Tibial artery (tissue), 4 donors: ENCODE results near the gene COL15A1.

Experiments
- DNase-seq, 2 donors: peaks; one replicate each; pipeline ENCODE4 v3.0.0-alpha.2; 2019
- H3K27ac ChIP-seq, 2 donors: fragments of 200-600 bp; sonication (generic) in 1 of 2; 1 replicate in 1 of 2; 2 replicates in 1 of 2; pipeline ENCODE4 v1.5.1; 2018 to 2019; ENCODE audit warnings: mild to moderate bottlenecking in 1 of 2
- H3K27me3 ChIP-seq, 2 donors: fragments of 200-600 bp; sonication (generic) in 1 of 2; one replicate each; pipeline versions ENCODE4 v1.5.1 to v1.6.0; 2016 to 2019
- H3K36me3 ChIP-seq, 3 donors: fragments of 200-600 bp; sonication (generic) in 2 of 3; one replicate each; pipeline ENCODE4 v1.5.1; 2016 to 2019; ENCODE audit warnings: mild to moderate bottlenecking in 2 of 3
- H3K4me1 ChIP-seq, 4 donors: fragments of 200-600 bp; sonication (generic) in 2 of 4; 1 replicate in 3 of 4; 2 replicates in 1 of 4; pipeline ENCODE4 v1.5.1; 2016 to 2019
- H3K4me3 ChIP-seq, 2 donors: fragments of 200-600 bp; sonication (generic) in 1 of 2; 1 replicate in 1 of 2; 2 replicates in 1 of 2; pipeline ENCODE4 v1.5.1; 2018 to 2019; ENCODE audit warnings: mild to moderate bottlenecking in 2 of 2
- H3K9me3 ChIP-seq, 3 donors: fragments of 200-600 bp; sonication (generic) in 1 of 3; one replicate each; pipeline ENCODE4 v1.5.1; 2016 to 2019
- CTCF ChIP-seq, 2 experiments: fragments of 200-600 bp in 1 of 2; fragments of 450-650 bp in 1 of 2; IDR thresholded peaks; one replicate each; pipeline ENCODE4 v1.5.1; 2017 to 2019; ENCODE audit warnings: antibody characterized with exemption in 2 of 2, mild to moderate bottlenecking in 1 of 2, moderate library complexity in 1 of 2
- intact Hi-C: fragments of 100-400 bp; cut with DNase I; formaldehyde crosslinking; loops from one replicate; pipeline ENCODE4 v1.15.0; 2023; ENCODE audit warnings: low total_unique reads

Gene COL15A1

DNA sequence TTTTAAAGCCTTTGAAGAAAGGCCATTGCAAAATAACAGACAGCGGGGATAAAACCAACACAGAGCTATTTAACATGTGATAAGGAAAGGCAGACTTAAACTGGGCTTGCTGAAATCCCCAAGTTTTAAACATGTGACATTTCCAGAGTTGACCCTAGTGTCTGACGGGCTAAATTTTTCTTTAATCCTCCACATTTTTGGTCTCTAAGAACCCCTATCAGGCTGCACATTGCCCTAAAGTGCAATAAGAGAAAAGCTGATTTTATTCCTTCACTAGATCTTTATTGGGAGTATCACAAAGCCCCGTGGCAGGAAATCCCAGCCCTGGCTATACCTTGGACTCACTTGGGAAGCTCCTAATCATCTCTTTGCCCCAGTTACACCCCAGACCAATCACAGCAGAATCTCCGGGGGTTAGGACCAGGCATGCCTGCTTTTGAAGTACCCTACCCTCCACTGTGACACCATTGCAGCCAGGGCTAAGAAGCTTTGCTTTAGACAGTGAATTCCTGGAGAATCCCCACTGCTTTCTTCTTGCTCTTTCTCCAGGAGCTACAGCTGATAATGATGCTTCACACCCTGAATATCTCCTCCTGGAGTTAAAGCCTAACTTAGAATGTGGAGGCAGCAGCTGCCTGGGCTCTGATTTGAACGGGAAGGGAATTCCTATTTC is 20.1 kb upstream of the COL15A1 start:
- peaks cover 0 to 6% (median 3%) of the 10 kb centered on the region in 4 donors for H3K4me1 ChIP-seq
- no peaks in the 10 kb centered on the region for H3K27me3 ChIP-seq
- H3K27ac ChIP-seq, result no peak overlapping the region
- no peak overlapping the region for H3K4me3 ChIP-seq
- no peaks in the 10 kb centered on the region for H3K36me3 ChIP-seq
- H3K9me3 ChIP-seq, result no peaks in the 10 kb centered on the region
- no peak for DNase-seq
- no peak for TF ChIP-seq CTCF (IDR thresholded peaks at IDR 0.05)
- intact Hi-C loops, result no loop called here

- no peak for TF ChIP-seq CTCF (IDR thresholded peaks at IDR 0.05)
- intact Hi-C loops, result no loop called here
- Histone ChIP-seq H3K27me3 (no peaks in the 10 kb centered on the region), H3K4me1 (peaks cover 0 to 6% (median 3%) of the 10 kb centered on the region in 4 donors), H3K9me3 (no peaks in the 10 kb centered on the region), H3K36me3 (no peaks in the 10 kb centered on the region), H3K27ac (no peak overlapping the region), H3K4me3 (no peak overlapping the region)
- no peak for DNase-seq
Observed at GRCh38 chr9:98924946-98925820, 18.5 kb upstream of the COL15A1 start.

GRCh38 chr9:98925956-98926355 is 17.8 kb upstream of the COL15A1 start:
- no peak for DNase-seq
- no peaks in the 10 kb centered on the region for H3K36me3 ChIP-seq
- TF ChIP-seq CTCF (IDR thresholded peaks at IDR 0.05), result no peak

GRCh38 chr9:98927724-98928123 is 16.0 kb upstream of the COL15A1 start:
- Histone ChIP-seq H3K36me3 (no peaks in the 10 kb centered on the region), H3K9me3 (no peaks in the 10 kb centered on the region), H3K27ac (no peak overlapping the region), H3K4me3 (no peak overlapping the region), H3K4me1 (peaks cover 0 to 6% (median 3%) of the 10 kb centered on the region in 4 donors), H3K27me3 (no peaks in the 10 kb centered on the region)
- intact Hi-C loops, result no loop called here
- TF ChIP-seq CTCF (IDR thresholded peaks at IDR 0.05), result no peak
- no peak for DNase-seq

More at GRCh38 chr9:98925956-98926355, 17.8 kb upstream of the COL15A1 start:
- intact Hi-C loops, result no loop called here
- Histone ChIP-seq H3K27ac (no peak overlapping the region), H3K27me3 (no peaks in the 10 kb centered on the region), H3K9me3 (no peaks in the 10 kb centered on the region), H3K4me1 (peaks cover 0 to 6% (median 3%) of the 10 kb centered on the region in 4 donors), H3K4me3 (no peak overlapping the region)

DNA sequence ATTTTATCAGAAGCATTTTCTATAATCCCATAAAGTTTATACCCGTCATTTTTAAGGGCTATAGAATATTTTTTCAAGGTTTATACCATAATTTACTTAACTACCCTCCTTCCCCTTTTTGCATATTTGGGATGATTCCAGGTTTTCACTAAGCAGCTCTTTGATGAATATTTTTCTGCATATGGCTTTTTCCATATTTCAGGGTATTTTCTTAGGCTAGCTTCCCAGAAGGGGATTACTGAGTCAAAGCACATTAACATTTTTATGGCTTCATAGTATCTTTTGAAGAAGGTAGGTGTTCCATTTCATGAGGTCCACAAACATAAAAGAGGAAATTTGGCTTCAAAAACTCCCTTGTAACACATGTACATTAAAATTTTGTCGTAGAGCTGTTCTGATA is 14.6 kb upstream of the COL15A1 start:
- no peak overlapping the region for H3K27ac ChIP-seq
- no peaks in the 10 kb centered on the region for H3K9me3 ChIP-seq
- no peaks in the 10 kb centered on the region for H3K27me3 ChIP-seq
- no peaks in the 10 kb centered on the region for H3K4me1 ChIP-seq
- H3K36me3 ChIP-seq, result no peaks in the 10 kb centered on the region
- no peak for TF ChIP-seq CTCF (IDR thresholded peaks at IDR 0.05)
- no peak for DNase-seq
- intact Hi-C loops, result no loop called here
- H3K4me3 ChIP-seq, result no peak overlapping the region
